Measurements from ENCODE around the gene TMEM169. TPM values are rescaled to one million over a fixed set of nuclear protein-coding genes. Genes with fewer than 3 reads are reported as not detected.

The TMEM169 gene
- total and polyA plus RNA-seq, 9 of the 15 experiments (the other 6 are each of a cell fraction or from before 2014, with no cell fraction given), result 0.01 to 0.09 (median 0.04) TPM; not detected in 5

- in situ Hi-C loops (cut with MboI), result loop anchor here (10.0 kb wide), 1 partner anchor 631 kb away; no protein-coding TSS in a partner anchor
- peak; percentile 52 for TF ChIP-seq SMC3 (conservative IDR thresholded peaks at IDR 0.05; ENCODE audit: insufficient read depth, low read depth, low read length)
- TF ChIP-seq KDM4B (IDR thresholded peaks at IDR 0.05; ENCODE audit: borderline replicate concordance in 2 of 2, low read depth in 1 of 2), result no peak
- TF ChIP-seq POLR2G (IDR thresholded peaks at IDR 0.05; ENCODE audit: low read depth, low read length), result no peak
- no peak for TF ChIP-seq TBL1XR1 (IDR thresholded peaks at IDR 0.05; ENCODE audit: low read length in 2 of 2)
- TF ChIP-seq KAT8 (IDR thresholded peaks at IDR 0.05; ENCODE audit: low read depth), result no peak
- TF ChIP-seq RAD21 (CRISPR knock-in tag; conservative IDR thresholded peaks at IDR 0.05 in 1 of 2, IDR thresholded peaks at IDR 0.05 in 1 of 2), result peak; percentile 36 to 53; a peak in 3 of 4 replicates
- TF ChIP-seq USF2 (CRISPR knock-in tag; IDR thresholded peaks at IDR 0.05), result no peak
- no peak for TF ChIP-seq SAP30 (IDR thresholded peaks at IDR 0.05; ENCODE audit: borderline replicate concordance, insufficient read depth, low read depth, low read length, poor library complexity, severe bottlenecking)
- TF ChIP-seq CREB5 (CRISPR knock-in tag; IDR thresholded peaks at IDR 0.05), result no peak
- no peak for TF ChIP-seq HINFP (tag; conservative IDR thresholded peaks at IDR 0.05; ENCODE audit: low read depth)
- no peak for TF ChIP-seq ZNF184 (CRISPR knock-in tag; IDR thresholded peaks at IDR 0.05)
- no peak for TF ChIP-seq ESRRA (IDR thresholded peaks at IDR 0.05; ENCODE audit: borderline replicate concordance, low read depth)
- TF ChIP-seq CBX5 (IDR thresholded peaks at IDR 0.05; ENCODE audit: borderline replicate concordance, low read depth), result no peak
- no peak for TF ChIP-seq ARID2 (IDR thresholded peaks at IDR 0.05)
- TF ChIP-seq ZNF197 (CRISPR knock-in tag; IDR thresholded peaks at IDR 0.05; ENCODE audit: low read depth), result no peak
- no peak for TF ChIP-seq ZNF274 (IDR thresholded peaks at IDR 0.05; ENCODE audit: borderline replicate concordance, low read depth, low read length)
- no peak for TF ChIP-seq ZBTB2 (IDR thresholded peaks at IDR 0.05)
Observed at GRCh38 chr2:216034065-216034464, 47.7 kb upstream of the TMEM169 start.

More at GRCh38 chr2:216034065-216034464, 47.7 kb upstream of the TMEM169 start:
- DNase-seq (ENCODE audit: extremely low read depth in 1 of 4, low spot score in 3 of 4) (peak; percentile 57 to 69 (median 68)), ATAC-seq (peak; percentile 85), FAIRE-seq (peak; percentile 86)
- Histone ChIP-seq H4K20me1 (replicated peaks; ENCODE audit: control insufficient read depth, insufficient read depth, low read length) (no peaks in the 10 kb centered on the region), H3K9me1 (ENCODE audit: control insufficient read depth, insufficient read depth, low read length) (no peaks in the 10 kb centered on the region), H3K9me3 (replicated peaks; ENCODE audit: control insufficient read depth, insufficient read depth, low read depth, low read length) (no peaks in the 10 kb centered on the region), H3K9ac (ENCODE audit: insufficient read depth in 1 of 2, low read depth in 2 of 2, low read length in 2 of 2) (no peak overlapping the region), H3K4me1 (replicated peaks in 1 of 2; ENCODE audit: control insufficient read depth in 2 of 2, insufficient read depth in 2 of 2, low read length in 2 of 2) (no peaks in the 10 kb centered on the region; a peak in 2 of 5 replicates), H3K27me3 (ENCODE audit: control insufficient read depth in 2 of 2, insufficient read depth in 2 of 2, low read length in 2 of 2) (no peaks in the 10 kb centered on the region), H3K79me2 (ENCODE audit: control insufficient read depth, insufficient read depth, low read length) (no peaks in the 10 kb centered on the region), H2AFZ (ENCODE audit: low read depth, low read length) (no peak overlapping the region), H3K27ac (ENCODE audit: extremely low read depth, low read depth, low read length) (no peak overlapping the region), H3K36me3 (ENCODE audit: control insufficient read depth, insufficient read depth, low read length) (no peaks in the 10 kb centered on the region), H3K4me3 (no peak overlapping the region), H3K4me2 (ENCODE audit: insufficient read depth, low read length) (no peak overlapping the region)
- intact Hi-C loops (cut with micrococcal nuclease), result loop anchor here (5.0 kb wide), 1 partner anchor 73 kb away; the partner anchor contains the start of gene XRCC5
- no TSS peak for BruUV-seq (replicated peaks)
- ChIA-PET CTCF (ENCODE audit: low intra/inter-chr PET ratio) (interaction anchor here (0.6 to 1.2 kb wide), 2 partner anchors 12 to 633 kb away, joined by 4 read pairs; no protein-coding TSS in a partner anchor), POLR2A (no interaction called here)
- 18% methylated on average over 1 of the region's 1 CpG for WGBS (ENCODE audit: insufficient coverage, low coverage, missing lambda C conversion rate)

All from K562 (cell line).